HG03039 (cell line): ENCODE data around the gene ZNF138.
"Not testable (repeated sequence)": the region's sequence is repeated elsewhere in the genome, so short reads cannot be mapped to it uniquely, and the experiment has no call there.

Experiments
- ATAC-seq: cut with Tn5 transposase; IDR thresholded peaks from one replicate; pipeline ENCODE4 v1.9.1; 2021; ENCODE audit warnings: mild to moderate bottlenecking, moderate library complexity; ENCODE audit not compliant: unreplicated experiment

ZNF138 gene

GRCh38 chr7:64838051-64838450, 43.8 kb downstream of the ZNF138 start:
- not testable (repeated sequence) for ATAC-seq

GRCh38 chr7:64838691-64839090, 44.5 kb downstream of the ZNF138 start:
- ATAC-seq, result no peak

GRCh38 chr7:64839910-64840309, 45.7 kb downstream of the ZNF138 start:
- ATAC-seq, result no peak

- ATAC-seq, result no peak
These were observed 55.2 kb downstream of the ZNF138 start for GRCh38 chr7:64849250-64849923.

- no peak for ATAC-seq
These were observed 55.8 kb downstream of the ZNF138 start for GRCh38 chr7:64849924-64850499.

- no peak for ATAC-seq
These were observed 59.5 kb downstream of the ZNF138 start for GRCh38 chr7:64853679-64854078.

GRCh38 chr7:64854969-64855368, 60.7 kb downstream of the ZNF138 start:
- ATAC-seq, result no peak

- no peak for ATAC-seq
These were observed 68.8 kb downstream of the ZNF138 start for GRCh38 chr7:64863021-64863420.

- ATAC-seq, result not testable (repeated sequence)
These were observed 69.3 kb downstream of the ZNF138 start for GRCh38 chr7:64863530-64863929.

- ATAC-seq, result no peak
These were observed 69.7 kb downstream of the ZNF138 start for GRCh38 chr7:64863969-64864368.

GRCh38 chr7:64867863-64868440, 73.7 kb downstream of the ZNF138 start:
- no peak for ATAC-seq

GRCh38 chr7:64868499-64868898, 74.3 kb downstream of the ZNF138 start:
- ATAC-seq, result no peak

GRCh38 chr7:64869121-64869725, 75.0 kb downstream of the ZNF138 start:
- no peak for ATAC-seq

- no peak for ATAC-seq
These were observed 75.8 kb downstream of the ZNF138 start for GRCh38 chr7:64869912-64870562.

GRCh38 chr7:64870656-64871055, 76.4 kb downstream of the ZNF138 start:
- ATAC-seq, result no peak

- no peak for ATAC-seq
These were observed 77.5 kb downstream of the ZNF138 start for GRCh38 chr7:64871761-64872160.

GRCh38 chr7:64872351-64873154, 78.3 kb downstream of the ZNF138 start:
- ATAC-seq, result no peak

GRCh38 chr7:64873155-64873500, 78.9 kb downstream of the ZNF138 start:
- no peak for ATAC-seq

GRCh38 chr7:64873517-64873916, 79.3 kb downstream of the ZNF138 start:
- ATAC-seq, result no peak

GRCh38 chr7:64874114-64874513, 79.9 kb downstream of the ZNF138 start:
- ATAC-seq, result no peak
